Astrocyte of the spinal cord (primary cell): ENCODE measurements around the gene SNCA.
A peak's percentile ranks its signal among the peaks of the same experiment; 100 is the strongest.

Experiments used
- DNase-seq: peaks from one replicate; pipeline ENCODE4 v3.0.0; 2011; ENCODE audit warnings: low read depth, low spot score
- H3K4me3 ChIP-seq: 2 replicates; pipeline ENCODE4 v1.5.1; 2011; ENCODE audit warnings: low read depth, mild to moderate bottlenecking, low read length, moderate library complexity
- in situ Hi-C: cut with HindIII; loops from 2 replicates; pipeline ENCODE4 v1.10.0; 2017; ENCODE audit warnings: low sequenced_read_pairs
- TF ChIP-seq, protein P1 (sequence below): IDR thresholded peaks from 2 replicates; pipeline ENCODE4 v1.5.1; 2012; ENCODE audit warnings: low read depth, mild to moderate bottlenecking, low read length, inconsistent platforms

Gene SNCA

GRCh38 chr4:89753601-89754066 is 83.3 kb downstream of the SNCA start:
- no peak overlapping the region for H3K4me3 ChIP-seq
- in situ Hi-C loops, result no loop called here
- TF ChIP-seq, protein P1, sequence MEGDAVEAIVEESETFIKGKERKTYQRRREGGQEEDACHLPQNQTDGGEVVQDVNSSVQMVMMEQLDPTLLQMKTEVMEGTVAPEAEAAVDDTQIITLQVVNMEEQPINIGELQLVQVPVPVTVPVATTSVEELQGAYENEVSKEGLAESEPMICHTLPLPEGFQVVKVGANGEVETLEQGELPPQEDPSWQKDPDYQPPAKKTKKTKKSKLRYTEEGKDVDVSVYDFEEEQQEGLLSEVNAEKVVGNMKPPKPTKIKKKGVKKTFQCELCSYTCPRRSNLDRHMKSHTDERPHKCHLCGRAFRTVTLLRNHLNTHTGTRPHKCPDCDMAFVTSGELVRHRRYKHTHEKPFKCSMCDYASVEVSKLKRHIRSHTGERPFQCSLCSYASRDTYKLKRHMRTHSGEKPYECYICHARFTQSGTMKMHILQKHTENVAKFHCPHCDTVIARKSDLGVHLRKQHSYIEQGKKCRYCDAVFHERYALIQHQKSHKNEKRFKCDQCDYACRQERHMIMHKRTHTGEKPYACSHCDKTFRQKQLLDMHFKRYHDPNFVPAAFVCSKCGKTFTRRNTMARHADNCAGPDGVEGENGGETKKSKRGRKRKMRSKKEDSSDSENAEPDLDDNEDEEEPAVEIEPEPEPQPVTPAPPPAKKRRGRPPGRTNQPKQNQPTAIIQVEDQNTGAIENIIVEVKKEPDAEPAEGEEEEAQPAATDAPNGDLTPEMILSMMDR, result no peak
- peak; percentile 94 for DNase-seq

DNA sequence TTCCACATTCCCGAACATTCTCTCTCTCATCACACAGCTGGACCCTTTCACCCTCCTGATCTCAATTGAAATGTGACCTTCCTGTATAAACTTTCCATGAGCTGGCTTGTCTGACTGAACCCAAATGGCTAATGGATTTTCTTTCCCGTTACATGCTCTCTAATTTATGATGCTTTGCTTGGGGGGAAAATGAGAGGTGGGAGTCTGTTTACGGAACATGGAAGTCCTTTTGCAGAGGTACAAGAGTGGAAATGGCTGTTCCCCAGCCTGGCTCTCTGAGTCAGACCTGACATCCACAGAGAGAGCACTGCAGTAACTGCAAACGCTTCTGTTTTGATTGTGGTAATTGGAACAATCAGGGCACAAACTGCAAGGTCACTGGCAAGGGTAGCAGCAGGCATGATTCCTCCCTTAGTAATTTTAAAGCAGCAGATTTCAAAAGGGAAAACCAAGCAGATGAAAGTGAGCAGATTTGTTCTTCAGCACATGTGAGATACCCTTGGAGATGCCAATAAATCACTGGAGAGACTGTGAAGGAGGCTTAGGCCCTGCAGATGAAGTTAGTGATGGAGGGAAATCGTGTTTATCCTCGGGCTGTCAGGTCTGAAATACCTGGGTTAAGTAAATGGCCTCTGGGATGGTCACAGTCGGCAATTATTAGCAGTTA is 83.9 kb downstream of the SNCA start:
- H3K4me3 ChIP-seq, result no peak overlapping the region

DNA sequence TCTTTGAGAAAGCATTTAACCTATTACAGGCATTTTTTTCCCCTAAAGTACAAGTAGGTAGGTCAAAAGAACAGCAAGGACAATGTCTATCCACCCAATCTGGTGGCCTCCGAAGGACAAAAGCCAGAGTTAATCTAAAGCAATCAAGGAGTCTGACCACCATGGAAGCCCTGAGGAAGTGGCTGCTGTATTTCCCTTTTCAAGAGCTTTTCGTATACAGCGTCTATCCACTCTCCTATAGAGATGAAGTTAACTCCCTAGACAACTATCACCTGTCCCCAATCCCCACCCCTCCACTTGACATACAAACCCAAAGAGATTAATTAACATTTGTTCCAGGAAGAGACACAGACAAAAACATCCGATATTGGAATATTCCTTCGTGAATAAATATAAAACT is 85.5 kb downstream of the SNCA start:
- DNase-seq, result no peak
- TF ChIP-seq, protein P1, result no peak
- H3K4me3 ChIP-seq, result no peak overlapping the region
- in situ Hi-C loops, result no loop called here

More for the DNA sequence above, 83.9 kb downstream of the SNCA start:
- TF ChIP-seq, protein P1, result no peak
- DNase-seq, result peak; percentile 94
- in situ Hi-C loops, result no loop called here

- TF ChIP-seq, protein P1, result no peak
- H3K4me3 ChIP-seq, result no peak overlapping the region
- no peak for DNase-seq
- in situ Hi-C loops, result no loop called here
Measured at GRCh38 chr4:89746377-89746776, 90.6 kb downstream of the SNCA start.

GRCh38 chr4:89745708-89746107 is 91.3 kb downstream of the SNCA start:
- TF ChIP-seq, protein P1, result no peak
- in situ Hi-C loops, result no loop called here
- no peak overlapping the region for H3K4me3 ChIP-seq

GRCh38 chr4:89744914-89745313 is 92.0 kb downstream of the SNCA start:
- no peak overlapping the region for H3K4me3 ChIP-seq
- TF ChIP-seq, protein P1, result no peak
- in situ Hi-C loops, result no loop called here
- no peak for DNase-seq

More at GRCh38 chr4:89745708-89746107, 91.3 kb downstream of the SNCA start:
- no peak for DNase-seq
